MM.1S (cell line): ENCODE data around the gene DNAJC3.

ENCODE experiments used
- DNase-seq: peaks from one replicate; pipeline ENCODE4 v3.0.0-alpha.2; 2015
- H2AFZ ChIP-seq: fragments of 300-600 bp; sonication (generic); 2 replicates; pipeline ENCODE4 v1.6.0; 2016; ENCODE audit warnings: antibody characterized with exemption, low read length
- H3F3A ChIP-seq: fragments of 300-600 bp; sonication (generic); 2 replicates; pipeline ENCODE4 v1.6.1; 2016; ENCODE audit warnings: mild to moderate bottlenecking, antibody characterized with exemption, low read length, moderate library complexity, mixed read lengths; ENCODE audit not compliant: insufficient read depth
- H3K27ac ChIP-seq: fragments of 300-600 bp; sonication (generic); 2 replicates; pipeline ENCODE4 v1.5.1; 2016; ENCODE audit warnings: mild to moderate bottlenecking, low read length
- H3K27me3 ChIP-seq: fragments of 300-600 bp; sonication (generic); replicated peaks from 2 replicates; pipeline ENCODE4 v1.6.0; 2016; ENCODE audit warnings: low read length; ENCODE audit not compliant: insufficient read depth
- H3K36me3 ChIP-seq: fragments of 300-600 bp; sonication (generic); replicated peaks from 2 replicates; pipeline ENCODE4 v1.6.1; 2016; ENCODE audit warnings: mild to moderate bottlenecking, low read length, mixed read lengths; ENCODE audit not compliant: insufficient read depth
- H3K4me1 ChIP-seq: fragments of 300-600 bp; sonication (generic); 2 replicates; pipeline ENCODE4 v1.6.1; 2016; ENCODE audit warnings: low read length, mixed read lengths
- H3K4me2 ChIP-seq: fragments of 300-600 bp; sonication (generic); 2 replicates; pipeline ENCODE4 v1.6.0; 2016; ENCODE audit warnings: low read depth, low read length
- H3K4me3 ChIP-seq: fragments of 300-600 bp; sonication (generic); 2 replicates; pipeline ENCODE4 v1.5.1; 2016; ENCODE audit warnings: low read length, mixed read lengths
- H3K79me2 ChIP-seq: fragments of 300-600 bp; sonication (generic); 2 replicates; pipeline ENCODE4 v1.6.1; 2016; ENCODE audit warnings: mixed run types, low read length, mixed read lengths
- H3K9ac ChIP-seq: fragments of 300-600 bp; sonication (generic); 2 replicates; pipeline ENCODE4 v1.6.1; 2016; ENCODE audit warnings: low read length, mixed read lengths
- H3K9me2 ChIP-seq: fragments of 300-600 bp; sonication (generic); replicated peaks from 2 replicates; pipeline ENCODE4 v1.6.1; 2016; ENCODE audit warnings: mild to moderate bottlenecking, low read length, mixed read lengths; ENCODE audit not compliant: insufficient read depth
- H3K9me3 ChIP-seq: fragments of 300-600 bp; sonication (generic); replicated peaks from 2 replicates; pipeline ENCODE4 v1.6.1; 2016; ENCODE audit warnings: mild to moderate bottlenecking, low read length, mixed read lengths; ENCODE audit not compliant: insufficient read depth
- H4K20me1 ChIP-seq: fragments of 300-600 bp; sonication (generic); 2 replicates; pipeline ENCODE4 v1.6.1; 2016; ENCODE audit warnings: mild to moderate bottlenecking, low read length, moderate library complexity, mixed read lengths; ENCODE audit not compliant: insufficient read depth
- CTCF ChIP-seq: fragments of 300-600 bp; sonication (generic); IDR thresholded peaks from 2 replicates; pipeline ENCODE4 v1.5.1; 2016; ENCODE audit warnings: antibody characterized with exemption, low read length, mixed read lengths
- EZH2 ChIP-seq: fragments of 300-600 bp; sonication (generic); optimal IDR thresholded peaks from 2 replicates; pipeline ENCODE3; 2017; ENCODE audit warnings: low read depth, mild to moderate bottlenecking, antibody characterized with exemption, low read length, mixed read lengths
- EZH2phosphoT487 ChIP-seq: fragments of 300-600 bp; sonication (generic); IDR thresholded peaks from 2 replicates; pipeline ENCODE4 v1.6.1; 2018; ENCODE audit warnings: antibody characterized with exemption, low read length

DNAJC3 gene

GRCh38 chr13:95641291-95642027, 35.5 kb upstream of the DNAJC3 start:
- Histone ChIP-seq H3K9me3 (no peaks in the 10 kb centered on the region), H3K4me2 (no peak overlapping the region), H3K79me2 (no peaks in the 10 kb centered on the region), H3K36me3 (no peaks in the 10 kb centered on the region), H2AFZ (no peak overlapping the region), H3K9ac (no peak overlapping the region), H3K4me3 (no peak overlapping the region), H3K9me2 (no peaks in the 10 kb centered on the region), H3K4me1 (no peaks in the 10 kb centered on the region), H4K20me1 (no peaks in the 10 kb centered on the region), H3F3A (no peaks in the 10 kb centered on the region), H3K27ac (no peak overlapping the region), H3K27me3 (peaks cover 12% of the 10 kb centered on the region)
- TF ChIP-seq CTCF (no peak), EZH2phosphoT487 (no peak), EZH2 (no peak)
- no peak for DNase-seq

GRCh38 chr13:95642028-95642621, 34.8 kb upstream of the DNAJC3 start:
- H3K79me2 ChIP-seq = no peaks in the 10 kb centered on the region
- no peak overlapping the region for H3K9ac ChIP-seq
- H3K4me1 ChIP-seq = no peaks in the 10 kb centered on the region
- H3K9me2 ChIP-seq = no peaks in the 10 kb centered on the region
- H3F3A ChIP-seq = no peaks in the 10 kb centered on the region
- no peak overlapping the region for H3K4me2 ChIP-seq
- TF ChIP-seq EZH2 (no peak), CTCF (no peak)
- no peak overlapping the region for H2AFZ ChIP-seq
- H3K4me3 ChIP-seq = no peak overlapping the region
- peaks cover 12% of the 10 kb centered on the region for H3K27me3 ChIP-seq
- H3K36me3 ChIP-seq = no peaks in the 10 kb centered on the region
- DNase-seq = no peak
- no peaks in the 10 kb centered on the region for H3K9me3 ChIP-seq
- no peak overlapping the region for H3K27ac ChIP-seq
- H4K20me1 ChIP-seq = no peaks in the 10 kb centered on the region

- Histone ChIP-seq H3K4me3 (no peak overlapping the region), H3K4me1 (no peaks in the 10 kb centered on the region), H3K9me2 (no peaks in the 10 kb centered on the region), H3K4me2 (no peak overlapping the region), H2AFZ (no peak overlapping the region), H3K27me3 (peaks cover 12% of the 10 kb centered on the region), H3F3A (no peaks in the 10 kb centered on the region), H3K9me3 (no peaks in the 10 kb centered on the region), H3K79me2 (no peaks in the 10 kb centered on the region), H4K20me1 (no peaks in the 10 kb centered on the region), H3K9ac (no peak overlapping the region), H3K36me3 (no peaks in the 10 kb centered on the region), H3K27ac (no peak overlapping the region)
- TF ChIP-seq EZH2 (no peak), CTCF (no peak), EZH2phosphoT487 (no peak)
- DNase-seq = no peak
These were observed 33.9 kb upstream of the DNAJC3 start for GRCh38 chr13:95642999-95643398.
